Heart left ventricle (tissue), 13 donors: Measurements from ENCODE around the gene EXOC4.

Experiments used
- CTCF ChIP-seq, 12 donors: fragments of 200-600 bp; sonication (generic) in 4 of 12; IDR thresholded peaks; one replicate each; pipeline versions ENCODE4 v1.5.0 to v1.8.0; 2018 to 2022; ENCODE audit warnings: antibody characterized with exemption in 12 of 12, mild to moderate bottlenecking in 5 of 12
- POLR2A ChIP-seq, 2 donors: fragments of 450-650 bp; IDR thresholded peaks; one replicate each; pipeline ENCODE4 v1.6.1; 2017; ENCODE audit warnings: antibody characterized with exemption in 2 of 2, mild to moderate bottlenecking in 2 of 2, moderate library complexity in 2 of 2
- donor health status: ischemic (EF 13 %, LVEDD 7.1; RV severe dilation, severe dysfunction).
- donor health status: DM: no; HTN: yes; CAD: no.
- donor health status: DM: no; HTN: no; CAD: no.
- donor health status: ischemic (EF 25% LVEDD 6.9; RV normal size, moderate dysfunction).
- donor health status: ischemic (EF 25% LVEDD 5.7; RV mildly dilated, moderate dysfunction).
- donor health status: ischemic (EF 35%, LVEDD 5.7; RV mildly dilated, moderate dysfunction).
- donor health status: nonischemic (EF 11% LVEDD 7.7; RV severe dilation, severe dysfunction).
- donor health status: DM: yes; HTN: yes; CAD: no.
- donor health status: PGD.
- donor health status: ischemic (EF 29% LVEDD 5.4; RV normal size, mild dysfunction).
- donor health status: nonischemic (EF 23%, LVEDD 6.1; RV moderate dilation, normal function).

GRCh38 chr7:133369130-133369529 is 116.3 kb downstream of the EXOC4 start:
- TF ChIP-seq CTCF (IDR thresholded peaks at IDR 0.05), result no peak
- TF ChIP-seq POLR2A (IDR thresholded peaks at IDR 0.05), result no peak
